GM20431 (cell line): Measurements from ENCODE around the gene TAS2R41.

Experiments used
- in situ Hi-C: fragments of 300-500 bp; cut with MseI, MboI; formaldehyde crosslinking; loops from one replicate; pipeline ENCODE4 v1.15.0; 2020; ENCODE audit warnings: low sequenced_read_pairs; ENCODE audit not compliant: unreplicated experiment

Gene TAS2R41, protein sequence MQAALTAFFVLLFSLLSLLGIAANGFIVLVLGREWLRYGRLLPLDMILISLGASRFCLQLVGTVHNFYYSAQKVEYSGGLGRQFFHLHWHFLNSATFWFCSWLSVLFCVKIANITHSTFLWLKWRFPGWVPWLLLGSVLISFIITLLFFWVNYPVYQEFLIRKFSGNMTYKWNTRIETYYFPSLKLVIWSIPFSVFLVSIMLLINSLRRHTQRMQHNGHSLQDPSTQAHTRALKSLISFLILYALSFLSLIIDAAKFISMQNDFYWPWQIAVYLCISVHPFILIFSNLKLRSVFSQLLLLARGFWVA

DNA sequence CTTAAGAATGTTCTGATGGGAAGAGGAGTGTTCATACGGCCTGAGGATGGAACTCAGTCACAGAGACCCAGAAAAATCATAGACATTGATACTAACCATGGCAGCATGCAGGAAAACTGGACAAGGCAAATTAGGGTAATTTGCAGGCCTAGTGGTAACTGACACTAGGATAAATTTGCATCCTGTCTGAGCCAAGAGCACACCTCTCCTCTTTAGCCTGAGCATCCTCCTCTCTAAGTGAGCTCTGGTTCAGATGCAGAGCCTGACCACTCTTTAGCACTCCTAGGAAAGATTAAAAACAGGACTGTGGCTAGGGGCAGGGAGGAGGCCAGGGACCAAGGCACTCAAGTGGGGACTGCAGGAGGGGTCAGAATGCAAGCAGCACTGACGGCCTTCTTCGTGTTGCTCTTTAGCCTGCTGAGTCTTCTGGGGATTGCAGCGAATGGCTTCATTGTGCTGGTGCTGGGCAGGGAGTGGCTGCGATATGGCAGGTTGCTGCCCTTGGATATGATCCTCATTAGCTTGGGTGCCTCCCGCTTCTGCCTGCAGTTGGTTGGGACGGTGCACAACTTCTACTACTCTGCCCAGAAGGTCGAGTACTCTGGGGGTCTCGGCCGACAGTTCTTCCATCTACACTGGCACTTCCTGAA lies at the start of gene TAS2R41:
Gene TAS2R41 (plus strand): TSS at position 373 of the 650 bp plus-strand sequence. CDS start 0 bp downstream, at position 373.
- in situ Hi-C loops, result no loop called here

DNA sequence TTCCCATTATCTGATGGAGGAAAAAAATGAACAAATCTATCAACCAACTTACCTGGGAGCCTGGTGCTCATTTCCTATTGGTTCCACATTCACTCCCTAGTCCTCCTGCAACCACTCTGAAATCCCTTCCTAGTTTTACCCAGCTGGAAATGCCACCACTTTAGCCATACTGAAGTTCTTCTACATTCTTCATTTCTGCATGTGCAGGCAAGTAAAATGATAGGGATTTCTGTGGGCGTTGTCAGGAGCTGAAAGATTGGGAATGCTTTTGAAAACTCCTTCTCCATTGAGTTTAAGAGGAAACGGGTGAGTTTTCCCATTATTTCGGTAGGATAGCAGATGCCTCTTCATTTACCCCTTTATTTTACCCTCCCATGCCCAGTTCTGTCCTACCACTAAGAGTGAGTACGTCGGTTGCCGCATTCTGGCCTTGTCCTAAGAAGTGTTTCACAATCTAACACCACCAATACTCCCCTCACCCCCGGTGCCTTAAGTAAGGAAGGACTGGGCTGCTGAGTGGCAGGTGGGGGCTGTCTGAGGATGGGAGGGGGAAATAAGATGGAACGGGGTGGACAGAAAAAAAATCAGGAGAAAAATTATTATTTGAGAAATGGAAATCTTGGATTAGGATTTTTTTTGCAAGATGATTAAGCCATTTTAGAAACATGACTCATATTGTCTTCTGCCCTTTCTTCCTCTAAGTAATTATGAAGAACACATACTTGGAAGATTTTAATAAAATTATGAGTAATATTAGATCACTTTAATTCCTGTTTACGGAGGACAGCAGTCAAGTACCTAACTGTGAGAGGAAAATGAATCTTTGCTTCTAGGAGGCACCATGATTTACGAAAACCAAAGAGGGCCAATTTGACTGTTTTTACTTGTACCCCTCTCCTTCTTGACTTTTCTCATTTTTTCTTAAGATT lies 47.6 kb upstream of the TAS2R41 start:
- in situ Hi-C loops, result no loop called here

DNA sequence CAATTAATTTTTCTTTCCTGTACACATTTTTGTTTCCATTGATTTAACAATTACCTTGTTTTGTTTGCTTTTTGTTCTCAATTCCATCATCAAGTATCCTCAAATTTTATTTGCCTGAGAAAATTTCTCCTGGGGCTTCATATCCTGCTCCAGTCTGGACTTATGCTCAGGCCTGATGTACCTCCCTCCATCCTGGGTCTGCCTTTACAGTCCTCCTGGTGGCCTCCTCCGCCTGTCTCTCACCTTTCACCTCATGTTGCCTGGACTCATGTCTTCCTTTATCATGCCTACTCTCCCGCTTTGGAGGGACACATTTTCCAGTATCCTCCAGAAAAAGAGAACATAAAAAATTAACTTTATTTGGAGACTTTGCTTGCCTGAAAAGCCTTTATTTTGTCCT lies 46.6 kb upstream of the TAS2R41 start:
- in situ Hi-C loops, result no loop called here

DNA sequence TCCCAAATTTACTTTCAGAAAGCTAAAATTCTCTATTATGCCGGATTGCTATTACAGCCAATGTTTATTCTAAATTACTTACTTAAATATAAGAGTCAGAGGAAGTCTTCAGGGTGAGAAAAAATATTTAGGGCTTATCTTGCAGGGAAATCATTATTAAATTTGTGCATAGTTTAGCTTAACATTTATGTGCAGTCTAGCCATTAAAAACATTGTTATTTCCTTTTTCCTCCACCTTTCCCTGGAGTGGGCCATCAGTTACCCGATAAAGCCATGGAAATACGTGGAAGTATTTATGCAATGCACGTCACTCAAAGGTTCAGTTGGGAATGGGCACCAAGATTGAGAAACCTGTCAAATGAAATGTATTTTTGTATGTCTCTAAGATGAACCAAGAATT lies 43.9 kb upstream of the TAS2R41 start:
- in situ Hi-C loops, result no loop called here

DNA sequence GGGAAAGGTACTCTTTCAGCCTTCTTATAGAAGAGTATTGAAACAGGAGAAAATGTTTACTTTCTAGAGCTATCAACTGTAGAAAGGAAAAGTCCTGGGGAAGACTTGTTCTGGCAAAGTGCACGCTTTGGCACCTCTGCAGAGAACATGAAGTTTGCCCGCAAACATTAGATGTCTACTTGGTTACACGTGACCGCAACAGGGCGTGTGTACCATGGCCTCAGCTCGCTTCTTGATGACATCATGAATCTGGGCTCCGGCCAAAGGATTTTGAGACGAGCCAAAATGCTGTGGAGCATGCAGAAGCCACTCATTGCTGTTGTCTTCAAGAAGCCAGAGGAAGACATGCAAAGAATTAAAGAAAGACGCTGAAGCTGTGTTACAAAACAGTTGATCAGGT lies 43.0 kb upstream of the TAS2R41 start:
- in situ Hi-C loops, result no loop called here

DNA sequence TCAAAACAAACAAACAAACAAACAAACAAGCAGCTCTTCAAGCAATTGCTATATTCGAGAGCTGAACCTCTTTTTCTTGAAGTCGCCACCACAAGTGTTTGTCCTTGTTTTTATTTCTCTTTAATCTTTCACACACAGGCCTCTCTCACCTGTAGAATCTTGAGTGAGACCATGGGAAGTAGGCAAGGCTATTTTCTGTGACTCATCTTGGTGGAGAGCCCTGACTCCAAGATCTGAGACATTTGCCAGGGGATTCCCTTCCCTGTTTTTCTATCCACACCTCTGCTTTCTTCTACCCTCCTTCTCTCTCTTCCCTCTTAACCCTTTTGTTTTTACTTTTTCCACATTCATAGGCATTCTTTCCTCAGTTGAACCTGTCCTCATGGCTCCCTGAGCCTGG lies 42.4 kb upstream of the TAS2R41 start:
- in situ Hi-C loops, result no loop called here

DNA sequence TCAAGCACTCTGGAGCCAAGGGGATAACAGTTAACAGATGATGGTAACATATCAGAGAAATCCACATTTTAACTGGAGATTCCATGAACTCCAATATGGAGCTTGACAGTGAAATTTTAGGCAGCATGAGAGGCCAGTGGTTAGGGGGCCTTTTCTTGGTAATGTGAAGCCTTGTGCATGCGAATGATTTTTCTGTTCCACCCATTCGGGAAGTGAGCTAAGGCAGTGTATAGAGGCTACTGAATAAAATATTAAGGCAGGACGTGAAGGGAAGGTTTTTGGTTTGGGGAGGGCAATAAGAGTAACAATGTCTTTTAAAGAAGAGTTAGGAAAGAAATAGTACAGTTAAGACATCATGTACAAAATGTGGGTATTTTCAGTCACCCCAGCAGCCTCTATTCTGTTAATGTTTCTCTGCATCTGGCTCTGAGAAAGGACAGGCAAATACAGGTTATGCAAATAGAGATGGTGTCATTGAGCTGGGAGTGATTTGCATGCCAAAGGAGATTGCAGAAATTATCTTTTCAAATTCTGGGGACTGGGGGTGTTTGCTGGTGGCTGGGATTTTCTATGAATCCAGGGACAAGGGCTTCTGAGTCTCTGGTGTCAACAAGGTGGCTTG lies 41.2 kb upstream of the TAS2R41 start:
- in situ Hi-C loops, result no loop called here

DNA sequence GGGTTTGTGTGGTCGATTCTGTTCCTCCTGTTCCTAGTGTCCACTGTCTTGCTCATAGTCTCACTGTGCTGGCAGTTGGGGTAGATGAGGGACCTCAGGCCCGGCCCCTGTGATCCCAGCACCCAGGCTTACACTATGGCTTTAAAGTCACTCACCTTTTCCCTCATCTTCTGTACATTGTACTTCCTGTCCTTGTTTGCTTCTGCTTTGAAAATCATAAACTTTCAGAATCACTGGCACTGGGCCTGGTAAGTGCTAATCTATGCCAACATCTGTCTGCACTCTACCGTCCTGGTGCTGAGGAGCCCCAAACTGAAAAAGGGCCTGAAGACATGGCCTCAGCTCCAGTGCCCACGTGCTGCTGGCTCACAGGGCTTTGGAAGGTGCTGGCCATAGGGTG lies 40.1 kb upstream of the TAS2R41 start:
- in situ Hi-C loops, result no loop called here

DNA sequence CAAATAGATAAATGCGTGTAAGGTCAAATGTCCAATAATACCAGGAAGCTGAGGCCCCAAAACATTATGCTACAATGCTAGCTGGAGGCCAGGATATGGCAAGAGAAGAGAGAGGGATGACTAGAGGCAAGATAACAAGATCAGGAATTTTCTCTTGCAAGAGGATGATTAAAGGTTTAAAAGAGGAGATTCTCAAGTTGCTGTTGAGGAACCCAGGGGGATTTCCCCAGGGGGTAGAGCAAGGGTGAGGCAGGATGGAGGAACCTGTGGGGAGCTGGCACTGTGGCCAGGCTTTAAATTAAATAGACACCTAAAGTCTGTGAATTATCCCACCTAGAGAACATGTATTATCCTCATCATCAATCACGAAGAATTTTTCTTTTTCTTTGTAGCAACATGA lies 37.8 kb upstream of the TAS2R41 start:
- in situ Hi-C loops, result no loop called here

DNA sequence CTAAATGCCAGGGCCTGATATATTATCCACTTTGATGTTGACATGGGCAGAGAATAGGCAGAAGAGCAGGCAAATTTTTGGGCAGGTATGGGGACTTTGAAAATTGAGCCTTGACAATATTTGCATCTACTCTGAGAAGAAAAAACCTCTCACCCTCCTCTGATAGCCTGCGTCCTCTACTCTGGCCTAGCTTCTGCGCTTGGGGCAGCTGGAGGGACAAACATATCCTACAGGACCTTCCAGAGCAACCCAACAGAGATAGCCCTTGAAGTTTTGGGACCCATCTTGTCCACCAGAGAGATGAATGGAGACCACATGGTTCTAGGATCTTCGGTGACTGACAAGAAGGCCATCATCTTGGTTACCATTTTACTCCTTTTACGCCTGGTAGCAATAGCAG lies 34.5 kb upstream of the TAS2R41 start, which contains the start of gene TAS2R60:
Gene TAS2R60 (plus strand): TSS at position 301 of the 400 bp plus-strand sequence. CDS start 0 bp downstream, at position 301.
- in situ Hi-C loops, result no loop called here

DNA sequence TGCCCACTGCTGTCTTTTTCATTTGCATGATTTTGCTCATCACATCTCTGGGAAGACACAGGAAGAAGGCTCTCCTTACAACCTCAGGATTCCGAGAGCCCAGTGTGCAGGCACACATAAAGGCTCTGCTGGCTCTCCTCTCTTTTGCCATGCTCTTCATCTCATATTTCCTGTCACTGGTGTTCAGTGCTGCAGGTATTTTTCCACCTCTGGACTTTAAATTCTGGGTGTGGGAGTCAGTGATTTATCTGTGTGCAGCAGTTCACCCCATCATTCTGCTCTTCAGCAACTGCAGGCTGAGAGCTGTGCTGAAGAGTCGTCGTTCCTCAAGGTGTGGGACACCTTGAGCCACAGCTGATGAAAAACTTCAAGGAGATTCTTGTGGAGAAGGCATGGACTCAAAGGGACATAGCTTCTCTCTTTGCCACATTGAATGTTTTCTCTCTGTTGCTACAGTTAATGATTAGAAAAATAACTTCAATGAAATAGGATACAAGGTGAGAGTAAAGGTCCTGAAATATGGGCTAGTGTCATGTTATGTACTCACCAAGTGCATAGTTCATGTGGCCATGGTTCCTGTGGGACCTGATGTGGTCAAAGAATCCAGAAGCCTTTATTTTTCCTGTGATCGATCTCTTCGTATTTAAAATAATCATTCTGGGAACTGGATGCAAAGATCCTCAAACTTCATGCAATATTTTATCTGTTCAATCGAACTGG lies 33.5 kb upstream of the TAS2R41 start:
- in situ Hi-C loops, result no loop called here

DNA sequence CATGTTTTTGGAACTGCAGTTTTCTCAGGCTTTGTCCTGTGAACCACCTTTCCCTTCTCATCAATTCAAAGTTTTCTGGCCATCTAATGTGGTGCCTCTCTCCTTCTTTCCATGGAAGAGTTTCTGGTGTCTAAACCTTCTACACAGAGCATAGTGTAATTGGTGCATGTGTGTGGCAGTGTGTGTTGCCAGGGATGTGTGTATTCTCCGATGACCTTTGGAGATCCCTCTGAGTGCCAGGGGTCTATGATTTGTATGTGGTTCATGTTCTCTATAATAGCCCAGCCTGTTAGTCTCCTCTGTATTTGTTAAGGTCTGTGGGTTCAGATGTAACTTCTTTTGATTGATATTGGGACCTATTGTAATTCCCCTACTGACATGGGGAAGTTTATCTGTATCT lies 32.9 kb upstream of the TAS2R41 start:
- in situ Hi-C loops, result no loop called here

DNA sequence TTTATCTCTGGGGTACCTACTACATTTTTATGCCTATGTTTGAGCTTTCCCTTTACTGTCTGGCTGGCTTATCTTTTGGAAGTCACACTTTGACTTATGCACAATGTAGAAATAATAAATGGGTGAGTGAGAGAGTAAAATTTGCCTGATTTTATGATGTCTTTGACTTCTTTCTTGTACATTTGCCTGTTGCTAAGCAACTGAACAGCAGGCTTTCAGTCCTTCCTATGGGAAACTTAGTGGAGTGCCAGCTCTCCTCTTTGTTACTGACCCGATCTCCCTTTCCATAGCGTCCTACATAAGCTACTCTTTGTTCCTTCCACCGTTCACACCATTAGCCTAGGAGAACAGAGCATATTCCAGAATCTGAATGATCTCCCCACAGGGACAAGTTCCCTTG lies 30.2 kb upstream of the TAS2R41 start:
- in situ Hi-C loops, result no loop called here

DNA sequence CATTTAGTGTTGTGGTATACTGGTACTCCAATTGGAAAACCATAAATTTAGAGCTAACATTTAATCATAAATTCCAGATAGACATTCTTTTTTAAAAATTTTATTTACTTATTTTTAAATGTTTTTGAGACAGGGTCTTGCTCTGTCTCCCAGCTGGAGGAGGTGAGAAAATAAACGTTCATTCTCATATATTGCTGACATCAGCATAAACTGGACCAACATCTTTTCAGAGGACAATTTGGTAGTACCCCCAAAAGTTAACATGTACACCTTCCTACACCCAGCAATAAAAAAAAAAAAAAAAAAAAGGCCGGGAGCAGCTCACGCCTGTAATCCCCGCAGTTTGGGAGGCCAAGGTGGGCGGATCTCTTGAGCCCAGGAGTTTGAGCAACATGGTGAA lies 29.2 kb upstream of the TAS2R41 start:
- in situ Hi-C loops, result no loop called here

DNA sequence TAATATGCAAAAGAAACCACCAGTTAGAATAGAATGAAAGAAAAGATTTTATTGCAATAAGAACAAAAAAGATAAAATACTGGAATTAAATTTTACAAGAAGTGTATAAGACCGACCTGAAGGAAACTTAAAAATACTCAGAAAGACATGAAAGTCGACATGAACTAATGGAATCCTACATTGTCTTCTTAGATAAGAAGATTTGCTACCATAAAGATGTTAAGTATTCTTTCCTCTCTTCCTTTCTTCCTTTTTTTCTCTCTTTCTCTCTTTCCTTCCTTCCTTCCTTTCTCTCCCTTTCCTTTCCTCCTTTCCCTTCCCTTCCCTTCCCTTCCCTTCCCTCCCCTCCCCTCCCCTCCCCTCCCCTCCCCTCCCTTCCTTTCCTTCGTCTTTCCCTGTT lies 27.9 kb upstream of the TAS2R41 start:
- in situ Hi-C loops, result no loop called here

DNA sequence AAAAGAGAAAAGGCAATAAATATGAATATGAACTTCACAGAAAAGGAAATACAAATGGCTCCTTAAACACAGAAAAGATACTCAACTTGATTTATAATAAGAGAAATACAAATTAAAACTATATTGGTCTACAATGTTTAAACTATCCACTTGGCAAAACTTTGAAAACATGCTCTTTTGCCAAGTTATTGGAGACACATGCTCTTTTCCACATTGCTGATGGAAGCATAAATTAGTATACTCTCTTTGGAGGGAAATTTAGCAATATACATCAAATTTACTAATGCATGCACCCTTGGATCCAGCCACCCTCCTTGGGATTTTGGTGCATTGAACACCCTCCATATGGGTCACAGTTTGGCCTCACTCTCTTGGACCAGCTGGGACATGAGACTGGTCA lies 26.6 kb upstream of the TAS2R41 start:
- in situ Hi-C loops, result no loop called here

DNA sequence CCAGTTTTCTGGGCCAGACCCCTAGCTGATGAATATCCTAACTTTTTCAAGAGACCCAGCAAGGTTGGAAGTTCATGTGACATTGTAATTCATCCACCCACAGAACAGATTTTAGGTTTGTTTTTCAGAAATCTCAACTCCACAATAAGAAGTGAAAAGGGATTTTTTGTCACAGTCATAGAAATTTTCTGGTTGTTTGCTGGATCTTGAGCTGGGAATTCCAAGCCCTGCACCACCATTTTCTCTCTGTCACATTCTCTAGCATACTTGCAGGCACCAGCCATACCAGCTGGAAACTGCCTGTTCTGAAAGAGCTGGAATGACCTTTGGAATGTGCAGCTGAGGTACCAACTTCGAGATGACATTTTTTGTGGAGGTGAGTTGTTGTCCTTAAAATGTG lies 25.9 kb upstream of the TAS2R41 start:
- in situ Hi-C loops, result no loop called here

DNA sequence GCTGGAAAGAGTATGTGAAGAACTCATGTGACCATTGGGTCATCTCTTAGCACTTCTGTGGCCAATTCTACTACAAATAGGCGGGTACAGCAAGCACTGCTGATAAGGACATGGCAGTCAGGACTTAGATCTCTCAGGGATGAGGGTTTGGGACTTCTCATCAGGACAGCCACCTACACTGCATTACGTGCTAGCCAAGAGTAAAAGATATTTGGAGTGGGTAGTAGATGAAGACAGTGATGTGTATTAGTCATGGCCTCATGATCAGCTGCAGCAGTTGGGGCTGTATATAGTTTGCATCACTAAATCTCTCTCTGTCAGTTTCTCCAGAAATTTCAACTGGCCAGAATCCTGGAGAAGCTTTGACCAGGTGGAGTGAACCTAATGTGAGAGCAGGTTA lies 25.2 kb upstream of the TAS2R41 start:
- in situ Hi-C loops, result no loop called here

DNA sequence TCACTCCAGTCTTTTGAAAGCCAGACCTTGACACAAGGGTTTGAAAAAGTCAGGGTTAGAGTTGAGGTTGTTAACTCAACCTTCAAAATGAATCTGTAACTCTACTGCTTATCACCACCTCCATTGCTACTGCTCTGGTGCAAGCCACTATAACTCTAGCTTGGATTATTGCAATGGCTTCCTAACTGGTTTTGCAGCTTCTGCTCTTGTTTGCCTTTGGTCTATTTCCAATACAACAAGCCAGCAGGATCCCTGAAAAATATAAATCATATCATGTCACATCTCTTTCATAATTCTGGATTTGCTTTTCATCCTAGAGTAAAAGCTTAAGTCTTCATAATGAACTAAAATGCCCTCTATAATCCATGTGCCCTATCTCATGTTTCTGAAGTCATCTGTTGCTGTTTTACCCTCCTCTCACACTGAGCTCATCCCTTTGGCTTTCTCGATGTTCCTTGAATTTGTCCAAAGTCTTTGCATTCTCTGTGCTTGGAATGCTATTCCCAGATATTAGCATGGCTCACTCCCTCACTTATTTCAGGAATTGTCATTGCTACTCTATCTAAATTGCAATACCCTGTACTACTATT lies 23.5 kb upstream of the TAS2R41 start:
- in situ Hi-C loops, result no loop called here
